ENCODE measurements around the gene PHF20. TPM values are rescaled to one million over a fixed set of nuclear protein-coding genes. Genes with fewer than 3 reads are reported as not detected.

Gene PHF20
- total and polyA plus RNA-seq, 2 of the 13 experiments (the other 11 are each of a cell fraction or from before 2014, with no cell fraction given), result 22.8 to 34.1 TPM

- TF ChIP-seq IKZF4 (CRISPR knock-in tag; IDR thresholded peaks at IDR 0.05; ENCODE audit: borderline replicate concordance, low read depth, not compliant biosample characterization) (no peak), ZNF7 (CRISPR knock-in tag; IDR thresholded peaks at IDR 0.05) (no peak), ZNF335 (CRISPR knock-in tag; IDR thresholded peaks at IDR 0.05) (peak; percentile 74), ZNF724P (CRISPR knock-in tag; IDR thresholded peaks at IDR 0.05; ENCODE audit: borderline replicate concordance) (no peak), CREB1 (IDR thresholded peaks at IDR 0.05) (no peak), CREB1 (CRISPR knock-in tag; IDR thresholded peaks at IDR 0.05) (peak; percentile 27; the same call in 1 of the 2 replicates), ZNF317 (CRISPR knock-in tag; IDR thresholded peaks at IDR 0.05) (no peak; the same call in 1 of the 2 replicates), ZNF652 (CRISPR knock-in tag; IDR thresholded peaks at IDR 0.05; ENCODE audit: borderline replicate concordance, low read depth) (no peak), XRCC5 (optimal IDR thresholded peaks at IDR 0.05; ENCODE audit: low read length) (peak; percentile 93), FIP1L1 (IDR thresholded peaks at IDR 0.05; ENCODE audit: borderline replicate concordance, insufficient read depth, low read depth, low read length) (no peak), ZSCAN29 (CRISPR knock-in tag; conservative IDR thresholded peaks at IDR 0.05) (no peak), POLR2AphosphoS2 (IDR thresholded peaks at IDR 0.05; ENCODE audit: low read depth, low read length) (no peak), TAF1 (CRISPR knock-in tag; IDR thresholded peaks at IDR 0.05) (peak; percentile 57; the same call in 1 of the 2 replicates), ZMYM3 (CRISPR knock-in tag; IDR thresholded peaks at IDR 0.05) (0 out of 2 replicates have a peak, but pooled peaks have one; percentile 33), KLF9 (CRISPR knock-in tag; IDR thresholded peaks at IDR 0.05; ENCODE audit: low read depth) (no peak), RCOR2 (CRISPR knock-in tag; IDR thresholded peaks at IDR 0.05) (no peak), ZC3H13 (CRISPR knock-in tag; IDR thresholded peaks at IDR 0.05) (no peak), HIVEP1 (CRISPR knock-in tag; IDR thresholded peaks at IDR 0.05) (peak; percentile 34; the same call in 1 of the 2 replicates), SP140L (CRISPR knock-in tag; IDR thresholded peaks at IDR 0.05; ENCODE audit: borderline replicate concordance) (no peak), ZNF350 (CRISPR knock-in tag; IDR thresholded peaks at IDR 0.05; ENCODE audit: borderline replicate concordance, low read depth) (peak; percentile 60; the same call in 1 of the 2 replicates), SPEN (CRISPR knock-in tag; IDR thresholded peaks at IDR 0.05; ENCODE audit: low read depth) (no peak), ZNF205 (CRISPR knock-in tag; IDR thresholded peaks at IDR 0.05) (peak; percentile 79), ISL2 (CRISPR knock-in tag; IDR thresholded peaks at IDR 0.05) (no peak), MXD1 (CRISPR knock-in tag; IDR thresholded peaks at IDR 0.05) (no peak), MNT (IDR thresholded peaks at IDR 0.05) (no peak), DMAP1 (CRISPR knock-in tag; IDR thresholded peaks at IDR 0.05) (peak; percentile 70; the same call in 1 of the 2 replicates), ZNF121 (CRISPR knock-in tag; IDR thresholded peaks at IDR 0.05) (no peak), ZNF296 (CRISPR knock-in tag; conservative IDR thresholded peaks at IDR 0.05) (no peak), ARHGAP35 (CRISPR knock-in tag; IDR thresholded peaks at IDR 0.05; ENCODE audit: borderline replicate concordance) (no peak)
Measured at GRCh38 chr20:35768731-35769664, 2.8 kb upstream of the PHF20 start (continued).
